Fibroblast of lung (primary cell): ENCODE data around the gene POLR3G.

Experiments
- EZH2 ChIP-seq: IDR thresholded peaks from 2 replicates; pipeline ENCODE4 v1.5.1; 2012; ENCODE audit warnings: low read length, control low read depth, mild to moderate bottlenecking; ENCODE audit errors: missing control alignments
- TF ChIP-seq, protein P1 (sequence below), 2 donors: IDR thresholded peaks in 1 of 2; conservative IDR thresholded peaks in 1 of 2; 1 replicate in 1 of 2; 2 replicates in 1 of 2; pipeline ENCODE4 v1.5.1; 2011 to 2012; ENCODE audit warnings: low read length in 2 of 2, control low read depth in 1 of 2, inconsistent platforms in 1 of 2, low read depth in 1 of 2, mild to moderate bottlenecking in 1 of 2

DNA sequence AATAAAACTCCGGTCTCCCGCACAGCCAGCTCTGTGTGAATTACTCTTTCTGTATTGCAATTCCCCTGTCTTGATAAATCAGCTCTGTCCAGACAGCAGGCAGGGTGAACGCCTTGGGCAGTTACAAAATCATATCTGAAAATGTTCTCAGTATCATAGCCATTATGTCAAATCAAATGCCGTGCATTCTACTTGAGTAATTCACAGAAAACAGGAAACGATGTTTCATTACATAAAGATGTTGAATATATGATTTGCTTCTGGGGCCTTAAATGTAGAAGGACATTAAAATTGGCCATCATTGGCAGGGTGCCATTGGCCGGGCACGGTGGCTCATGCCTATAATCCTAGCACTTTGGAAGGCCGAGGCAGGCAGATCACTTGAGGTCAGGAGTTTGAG lies 8.5 kb downstream of the POLR3G start:
- TF ChIP-seq, protein P1, sequence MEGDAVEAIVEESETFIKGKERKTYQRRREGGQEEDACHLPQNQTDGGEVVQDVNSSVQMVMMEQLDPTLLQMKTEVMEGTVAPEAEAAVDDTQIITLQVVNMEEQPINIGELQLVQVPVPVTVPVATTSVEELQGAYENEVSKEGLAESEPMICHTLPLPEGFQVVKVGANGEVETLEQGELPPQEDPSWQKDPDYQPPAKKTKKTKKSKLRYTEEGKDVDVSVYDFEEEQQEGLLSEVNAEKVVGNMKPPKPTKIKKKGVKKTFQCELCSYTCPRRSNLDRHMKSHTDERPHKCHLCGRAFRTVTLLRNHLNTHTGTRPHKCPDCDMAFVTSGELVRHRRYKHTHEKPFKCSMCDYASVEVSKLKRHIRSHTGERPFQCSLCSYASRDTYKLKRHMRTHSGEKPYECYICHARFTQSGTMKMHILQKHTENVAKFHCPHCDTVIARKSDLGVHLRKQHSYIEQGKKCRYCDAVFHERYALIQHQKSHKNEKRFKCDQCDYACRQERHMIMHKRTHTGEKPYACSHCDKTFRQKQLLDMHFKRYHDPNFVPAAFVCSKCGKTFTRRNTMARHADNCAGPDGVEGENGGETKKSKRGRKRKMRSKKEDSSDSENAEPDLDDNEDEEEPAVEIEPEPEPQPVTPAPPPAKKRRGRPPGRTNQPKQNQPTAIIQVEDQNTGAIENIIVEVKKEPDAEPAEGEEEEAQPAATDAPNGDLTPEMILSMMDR (conservative IDR thresholded peaks at IDR 0.05 in 1 of 2, IDR thresholded peaks at IDR 0.05 in 1 of 2; ENCODE audit: low read depth in 1 of 2, low read length in 2 of 2), result no peak
- no peak for TF ChIP-seq EZH2
